ENCODE results near the gene ATAT1.

ATAT1 gene

GRCh38 chr6:30643656-30644055 is 17.0 kb downstream of the ATAT1 start:
- TF ChIP-seq CTCF (conservative IDR thresholded peaks at IDR 0.05; ENCODE audit: low read length) = no peak
- DNase-seq (ENCODE audit: low read depth) = no peak
- no peak overlapping the region for H3K4me3 ChIP-seq (ENCODE audit: low read length)

GRCh38 chr6:30644769-30645168 is 18.1 kb downstream of the ATAT1 start:
- H3K4me3 ChIP-seq (ENCODE audit: low read length) = no peak overlapping the region
- DNase-seq (ENCODE audit: low read depth) = no peak
- no peak for TF ChIP-seq CTCF (conservative IDR thresholded peaks at IDR 0.05; ENCODE audit: low read length)

GRCh38 chr6:30645989-30646388 is 19.3 kb downstream of the ATAT1 start:
- H3K4me3 ChIP-seq (ENCODE audit: low read length) = no peak overlapping the region
- DNase-seq (ENCODE audit: low read depth) = no peak
- no peak for TF ChIP-seq CTCF (conservative IDR thresholded peaks at IDR 0.05; ENCODE audit: low read length)

- H3K4me3 ChIP-seq (ENCODE audit: low read length) = peak within 1 kb of the TSS; percentile 84
- DNase-seq (ENCODE audit: low read depth) = peak; percentile 88
- no peak for TF ChIP-seq CTCF (conservative IDR thresholded peaks at IDR 0.05; ENCODE audit: low read length)
Measured at GRCh38 chr6:30646450-30647241, 20.0 kb downstream of the ATAT1 start, which contains the start of gene C6orf136. C6orf136 (plus strand) TSS chr6:30647133; CDS start chr6:30647232, 99 bp downstream.

GRCh38 chr6:30647242-30648116 is 20.8 kb downstream of the ATAT1 start:
- H3K4me3 ChIP-seq (ENCODE audit: low read length) = peak overlapping the region; percentile 84
- peak; percentile 51 for DNase-seq (ENCODE audit: low read depth)
- no peak for TF ChIP-seq CTCF (conservative IDR thresholded peaks at IDR 0.05; ENCODE audit: low read length)

GRCh38 chr6:30651143-30651542 is 24.5 kb downstream of the ATAT1 start:
- DNase-seq (ENCODE audit: low read depth) = no peak
- no peak overlapping the region for H3K4me3 ChIP-seq (ENCODE audit: low read length)
- TF ChIP-seq CTCF (conservative IDR thresholded peaks at IDR 0.05; ENCODE audit: low read length) = no peak
